NCI-H82 (cell line): Measurements from ENCODE around the gene CHMP4A.

Experiments used
- DNase-seq: peaks from one replicate; lab custom pipeline; 2025; lab: John Stamatoyannopoulos, UW

Gene CHMP4A

GRCh38 chr14:24178399-24179178 is 34.7 kb downstream of the CHMP4A start:
- DNase-seq, result no peak

GRCh38 chr14:24177891-24178290 is 35.4 kb downstream of the CHMP4A start:
- no peak for DNase-seq

- DNase-seq, result no peak
Observed at GRCh38 chr14:24177041-24177825, 36.1 kb downstream of the CHMP4A start.

- no peak for DNase-seq
Observed at GRCh38 chr14:24176599-24176998, 36.7 kb downstream of the CHMP4A start.

GRCh38 chr14:24172871-24173281 is 40.4 kb downstream of the CHMP4A start:
- peak; percentile 33 for DNase-seq

- DNase-seq, result peak; percentile 57
Observed at GRCh38 chr14:24172261-24172860, 40.9 kb downstream of the CHMP4A start.

GRCh38 chr14:24171422-24172260 is 41.6 kb downstream of the CHMP4A start, which contains the start of gene REC8:
TSS of gene REC8 (plus strand) at chr14:24172080. CDS start at chr14:24172553, 473 bp downstream.
- peak; percentile 99 for DNase-seq

- DNase-seq, result no peak
Observed at GRCh38 chr14:24167469-24168114, 45.7 kb downstream of the CHMP4A start.

- no peak for DNase-seq
Observed at GRCh38 chr14:24165785-24166184, 47.5 kb downstream of the CHMP4A start.

- no peak for DNase-seq
Observed at GRCh38 chr14:24164518-24164991, 48.7 kb downstream of the CHMP4A start.

GRCh38 chr14:24162093-24162492 is 51.2 kb downstream of the CHMP4A start:
- DNase-seq, result no peak

- peak; percentile 96 for DNase-seq
Observed at GRCh38 chr14:24160850-24161804, 52.2 kb downstream of the CHMP4A start, which contains the start of gene IRF9. TSS of gene IRF9 (plus strand) at chr14:24161265. CDS start at chr14:24162145, 880 bp downstream.

GRCh38 chr14:24160499-24160849 is 52.8 kb downstream of the CHMP4A start:
- DNase-seq, result no peak

GRCh38 chr14:24159777-24160498 is 53.4 kb downstream of the CHMP4A start:
- DNase-seq, result no peak
